H9 (cell line): Measurements from ENCODE around the gene UBAC2. TPM values are rescaled to one million over a fixed set of nuclear protein-coding genes. Genes with fewer than 3 reads are reported as not detected.

Experiments used
- DNase-seq: peaks from one replicate; pipeline ENCODE4 v3.0.0-alpha.2; 2017
- H2AFZ ChIP-seq: one replicate; pipeline ENCODE4 v1.6.1; 2013; ENCODE audit warnings: mild to moderate bottlenecking, low read length, control low read depth, moderate library complexity
- H2AK5ac ChIP-seq: 2 replicates; pipeline ENCODE4 v1.6.1; 2013; ENCODE audit warnings: low read length, control low read depth, mixed read lengths; ENCODE audit not compliant: insufficient read length
- H2BK120ac ChIP-seq: one replicate; pipeline ENCODE4 v1.6.1; 2013; ENCODE audit warnings: low read depth, mild to moderate bottlenecking, low read length, control low read depth, inconsistent platforms; ENCODE audit not compliant: poor library complexity, severe bottlenecking
- H2BK12ac ChIP-seq: 2 replicates; pipeline ENCODE4 v1.6.1; 2013; ENCODE audit warnings: low read length, control low read depth, mixed read lengths, low read depth; ENCODE audit not compliant: insufficient read length
- H2BK15ac ChIP-seq: 2 replicates; pipeline ENCODE4 v1.6.1; 2013; ENCODE audit warnings: low read depth, low read length, control low read depth
- H2BK20ac ChIP-seq: one replicate; pipeline ENCODE4 v1.6.1; 2013; ENCODE audit warnings: low read depth, mild to moderate bottlenecking, low read length, control low read depth, inconsistent platforms; ENCODE audit not compliant: poor library complexity, severe bottlenecking
- H2BK5ac ChIP-seq: 2 replicates; pipeline ENCODE4 v1.6.1; 2013; ENCODE audit warnings: low read length, control low read depth, mixed read lengths; ENCODE audit not compliant: insufficient read length
- H3K14ac ChIP-seq: 2 replicates; pipeline ENCODE4 v1.6.1; 2013; ENCODE audit warnings: low read length, control low read depth; ENCODE audit not compliant: insufficient read depth
- H3K18ac ChIP-seq: 2 replicates; pipeline ENCODE4 v1.6.1; 2013; ENCODE audit warnings: low read depth, mild to moderate bottlenecking, mixed read lengths, low read length, control low read depth; ENCODE audit not compliant: insufficient read length
- H3K23ac ChIP-seq: 2 replicates; pipeline ENCODE4 v1.6.1; 2013; ENCODE audit warnings: low read length, control low read depth, mixed read lengths, low read depth; ENCODE audit not compliant: insufficient read length
- H3K23me2 ChIP-seq: 2 replicates; pipeline ENCODE4 v1.6.1; 2013; ENCODE audit warnings: low read depth, mild to moderate bottlenecking, mixed read lengths, low read length, control low read depth; ENCODE audit not compliant: insufficient read length, poor library complexity, severe bottlenecking
- H3K27ac ChIP-seq: 2 replicates; pipeline ENCODE4 v1.5.1; 2013; ENCODE audit warnings: low read length, control low read depth, mixed read lengths, low read depth; ENCODE audit not compliant: insufficient read length
- H3K27me3 ChIP-seq: 2 replicates; pipeline ENCODE4 v1.6.1; 2013; ENCODE audit warnings: low read length, control low read depth, inconsistent platforms; ENCODE audit not compliant: insufficient read depth
- H3K4ac ChIP-seq: 2 replicates; pipeline ENCODE4 v1.6.1; 2013; ENCODE audit warnings: low read depth, mild to moderate bottlenecking, control low read depth, inconsistent platforms, low read length, moderate library complexity
- H3K4me1 ChIP-seq: 2 replicates; pipeline ENCODE4 v1.6.1; 2013; ENCODE audit warnings: low read length, control low read depth, inconsistent platforms; ENCODE audit not compliant: insufficient read depth
- H3K4me2 ChIP-seq: 2 replicates; pipeline ENCODE4 v1.6.1; 2013; ENCODE audit warnings: low read length, control low read depth, mixed read lengths; ENCODE audit not compliant: insufficient read length, insufficient read depth
- H3K56ac ChIP-seq: 2 replicates; pipeline ENCODE4 v1.6.1; 2013; ENCODE audit warnings: low read depth, mild to moderate bottlenecking, mixed read lengths, low read length, control low read depth; ENCODE audit not compliant: insufficient read length
- H3K79me1 ChIP-seq: 2 replicates; pipeline ENCODE4 v1.6.1; 2013; ENCODE audit warnings: low read depth, mild to moderate bottlenecking, moderate library complexity, low read length, control low read depth, inconsistent platforms; ENCODE audit not compliant: insufficient read depth, poor library complexity, severe bottlenecking
- H3K79me2 ChIP-seq: 2 replicates; pipeline ENCODE4 v1.6.1; 2013; ENCODE audit warnings: low read length, control low read depth, inconsistent platforms; ENCODE audit not compliant: insufficient read depth
- H3K9ac ChIP-seq: 2 replicates; pipeline ENCODE4 v1.6.1; 2013; ENCODE audit warnings: low read length, control low read depth, mixed read lengths; ENCODE audit not compliant: insufficient read length; ENCODE audit errors: extremely low read depth
- H3K9me3 ChIP-seq: one replicate; pipeline ENCODE4 v1.6.1; 2013; ENCODE audit warnings: low read depth, low read length, inconsistent platforms; ENCODE audit not compliant: control insufficient read depth
- H3T11ph ChIP-seq: one replicate; pipeline ENCODE4 v1.6.1; 2013; ENCODE audit warnings: mild to moderate bottlenecking, low read length, control low read depth, inconsistent platforms
- H4K20me1 ChIP-seq: one replicate; pipeline ENCODE4 v1.6.1; 2013; ENCODE audit not compliant: control insufficient read depth, insufficient read length, insufficient read depth
- H4K5ac ChIP-seq: 2 replicates; pipeline ENCODE4 v1.6.1; 2013; ENCODE audit warnings: low read depth, mild to moderate bottlenecking, mixed read lengths, low read length, control low read depth; ENCODE audit not compliant: insufficient read length
- H4K8ac ChIP-seq: replicated peaks from 2 replicates; pipeline ENCODE4 v1.6.1; 2013; ENCODE audit warnings: low read length, control low read depth, mixed read lengths, low read depth; ENCODE audit not compliant: insufficient read length
- H4K91ac ChIP-seq: 2 replicates; pipeline ENCODE4 v1.6.1; 2013; ENCODE audit warnings: low read depth, mild to moderate bottlenecking, moderate library complexity, mixed read lengths, low read length, control low read depth; ENCODE audit not compliant: insufficient read length
- H3K27ac Mint-ChIP-seq, 3 experiments: 2 replicates in 2 of 3; 3 replicates in 1 of 3; pipeline ENCODE4 v1.8.0; 2020 to 2021; ENCODE audit warnings: mixed read lengths in 3 of 3, mild to moderate bottlenecking in 1 of 3, moderate library complexity in 1 of 3
- H3K27me3 Mint-ChIP-seq: 2 replicates; pipeline ENCODE4 v1.8.0; 2021; ENCODE audit warnings: low read depth, mild to moderate bottlenecking, moderate library complexity, mixed read lengths
- H3K36me3 Mint-ChIP-seq, 3 experiments: 2 replicates in 2 of 3; 3 replicates in 1 of 3; pipeline ENCODE4 v1.8.0; 2020 to 2021; ENCODE audit warnings: low read depth in 3 of 3, mixed read lengths in 3 of 3; ENCODE audit not compliant: insufficient read depth in 1 of 3
- H3K4me1 Mint-ChIP-seq, 2 experiments: 2 replicates each; pipeline ENCODE4 v1.8.0; 2020; ENCODE audit warnings: mixed read lengths in 2 of 2
- H3K4me3 Mint-ChIP-seq, 2 experiments: 2 replicates in 1 of 2; 3 replicates in 1 of 2; pipeline ENCODE4 v1.8.0; 2020 to 2021; ENCODE audit warnings: mild to moderate bottlenecking in 2 of 2, mixed read lengths in 2 of 2, moderate library complexity in 1 of 2
- H3K9me3 Mint-ChIP-seq, 2 experiments: 2 replicates in 1 of 2; 3 replicates in 1 of 2; pipeline ENCODE4 v1.8.0; 2020; ENCODE audit warnings: mild to moderate bottlenecking in 2 of 2, mixed read lengths in 2 of 2, moderate library complexity in 1 of 2
- WGBS: extraction: QIAGEN DNeasy Blood & Tissue Kit; methylation state at CpG from one replicate; pipeline ENCODE4 v1.1.7; 2013; ENCODE audit warnings: missing lambda C conversion rate, low lambda C conversion rate, mixed read lengths; ENCODE audit not compliant: insufficient read length; ENCODE audit errors: extremely low coverage; 5-methylcytosine and 5-hydroxymethylcytosine counted together
- total RNA-seq: library from RNA; stranded (reverse); gene quantifications from 2 replicates; pipeline ENCODE4 v1.2.1, GENCODE V29; 2021
- TF ChIP-seq, protein P1 (sequence below): fragments of 200-600 bp; sonication (generic); conservative IDR thresholded peaks from 3 replicates; pipeline ENCODE4 v1.8.0; 2021; ENCODE audit warnings: antibody characterized with exemption, mild to moderate bottlenecking

The UBAC2 gene
- total RNA-seq, 1 experiment from 2014 or later = 52.3 TPM

DNA sequence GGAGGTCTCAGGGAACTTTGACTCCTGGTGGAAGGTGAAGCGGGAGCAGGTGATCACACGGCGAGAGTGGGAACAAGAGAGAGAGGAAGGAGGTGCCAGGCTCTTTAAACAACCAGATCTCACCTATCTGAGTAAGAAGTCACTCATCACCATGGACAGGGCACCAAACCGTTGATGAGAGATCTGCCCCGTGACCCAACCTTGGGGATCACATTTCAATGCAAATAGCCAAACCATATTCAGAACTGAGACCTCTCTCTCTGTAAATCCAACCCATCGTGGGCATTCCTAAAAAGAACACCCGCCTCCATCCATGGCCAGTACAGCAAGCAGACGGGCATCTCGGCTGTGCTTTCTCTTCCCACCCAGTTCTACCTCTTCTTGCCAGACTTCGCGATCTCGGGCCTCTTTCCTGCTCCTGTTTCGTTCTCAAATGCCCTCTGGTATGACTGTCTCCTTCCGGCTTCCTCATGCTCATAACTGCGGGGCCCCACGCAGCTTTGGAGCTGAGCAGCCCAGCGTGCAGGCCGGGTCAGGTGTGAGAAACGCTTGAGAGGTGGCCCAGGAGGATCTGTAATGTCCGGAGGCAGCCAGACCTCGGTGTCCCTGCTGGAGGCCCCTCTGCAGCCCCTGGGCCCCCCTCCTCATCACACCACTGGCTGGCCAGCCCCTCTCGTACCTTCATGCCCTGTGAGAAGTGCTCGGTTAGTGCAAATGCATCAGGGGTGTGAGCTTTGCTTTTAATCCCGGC, 203.5 kb downstream of the UBAC2 start:
- Histone ChIP-seq H3K56ac (no peak overlapping the region), H3K27me3 (no peaks in the 10 kb centered on the region), H4K20me1 (no peaks in the 10 kb centered on the region), H2BK120ac (no peak overlapping the region), H3T11ph (no peak overlapping the region), H2BK5ac (no peak overlapping the region), H3K23me2 (no peaks in the 10 kb centered on the region), H3K27ac (no peak overlapping the region), H2AK5ac (no peak overlapping the region), H3K79me2 (no peaks in the 10 kb centered on the region), H3K18ac (no peak overlapping the region), H2BK12ac (no peak overlapping the region), H3K9me3 (no peaks in the 10 kb centered on the region), H3K9ac (no peak overlapping the region), H3K23ac (no peak overlapping the region), H3K79me1 (no peaks in the 10 kb centered on the region), H3K4me2 (no peak overlapping the region), H3K4me1 (no peaks in the 10 kb centered on the region), H3K14ac (no peak overlapping the region; the same call in 1 of the 2 replicates), H4K8ac (no peak overlapping the region), H2BK15ac (no peak overlapping the region), H2BK20ac (no peak overlapping the region), H4K5ac (no peak overlapping the region), H3K4ac (no peak overlapping the region), H2AFZ (no peak overlapping the region), H4K91ac (no peak overlapping the region)
- peaks cover 7% of the 10 kb centered on the region in 2 experiments; a peak in 3 of 5 replicates for H3K9me3 Mint-ChIP-seq
- H3K4me1 Mint-ChIP-seq = peaks cover 10 to 20% of the 10 kb centered on the region in 2 experiments
- peak overlapping the region in 2 of 3 experiments; percentile 5 to 63; a peak in 2 of 7 replicates for H3K27ac Mint-ChIP-seq
- TF ChIP-seq, protein P1, sequence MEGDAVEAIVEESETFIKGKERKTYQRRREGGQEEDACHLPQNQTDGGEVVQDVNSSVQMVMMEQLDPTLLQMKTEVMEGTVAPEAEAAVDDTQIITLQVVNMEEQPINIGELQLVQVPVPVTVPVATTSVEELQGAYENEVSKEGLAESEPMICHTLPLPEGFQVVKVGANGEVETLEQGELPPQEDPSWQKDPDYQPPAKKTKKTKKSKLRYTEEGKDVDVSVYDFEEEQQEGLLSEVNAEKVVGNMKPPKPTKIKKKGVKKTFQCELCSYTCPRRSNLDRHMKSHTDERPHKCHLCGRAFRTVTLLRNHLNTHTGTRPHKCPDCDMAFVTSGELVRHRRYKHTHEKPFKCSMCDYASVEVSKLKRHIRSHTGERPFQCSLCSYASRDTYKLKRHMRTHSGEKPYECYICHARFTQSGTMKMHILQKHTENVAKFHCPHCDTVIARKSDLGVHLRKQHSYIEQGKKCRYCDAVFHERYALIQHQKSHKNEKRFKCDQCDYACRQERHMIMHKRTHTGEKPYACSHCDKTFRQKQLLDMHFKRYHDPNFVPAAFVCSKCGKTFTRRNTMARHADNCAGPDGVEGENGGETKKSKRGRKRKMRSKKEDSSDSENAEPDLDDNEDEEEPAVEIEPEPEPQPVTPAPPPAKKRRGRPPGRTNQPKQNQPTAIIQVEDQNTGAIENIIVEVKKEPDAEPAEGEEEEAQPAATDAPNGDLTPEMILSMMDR = no peak
- H3K4me3 Mint-ChIP-seq = no peak overlapping the region
- WGBS = no CpG with 5 or more reads among the region's 24 CpGs
- H3K27me3 Mint-ChIP-seq = peaks cover 11% of the 10 kb centered on the region
- no peaks in the 10 kb centered on the region; a peak in 1 of 7 replicates for H3K36me3 Mint-ChIP-seq
- DNase-seq = no peak
